CD4-positive, alpha-beta T cell treated with Interleukin-2 at 100 ng/mL for 4 hours (primary cell): ENCODE results near the gene NOL12.
"Not testable (repeated sequence)": the region's sequence is repeated elsewhere in the genome, so short reads cannot be mapped to it uniquely, and the experiment has no call there.

ENCODE experiments used
- DNase-seq: peaks from one replicate; pipeline ENCODE4 v3.0.0-alpha.2; 2020; ENCODE audit warnings: low spot score

Gene NOL12

GRCh38 chr22:37686002-37686982 is at the start of gene NOL12:
TSS of gene NOL12 (plus strand) at chr22:37686343. CDS start at chr22:37686393, 50 bp downstream.
- peak; percentile 84 for DNase-seq

DNA sequence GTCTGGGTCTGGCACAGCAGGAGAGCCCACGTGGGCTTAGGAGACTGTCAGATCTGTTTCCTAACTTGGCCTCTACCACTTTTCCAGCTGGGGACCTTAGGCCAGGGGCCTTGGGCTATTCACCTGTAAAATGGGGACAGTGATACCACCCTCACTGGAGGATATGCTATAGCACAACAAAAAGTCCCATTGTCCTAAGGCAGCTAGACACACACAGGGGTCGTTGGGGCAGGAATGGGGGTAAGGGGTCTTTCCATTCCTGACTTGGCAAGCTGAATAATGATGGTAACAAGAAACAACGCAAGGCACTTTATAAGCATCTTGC is 49.2 kb upstream of the NOL12 start:
- DNase-seq = no peak

- peak; percentile 40 for DNase-seq
Measured at GRCh38 chr22:37638391-37639069, 47.6 kb upstream of the NOL12 start.

DNA sequence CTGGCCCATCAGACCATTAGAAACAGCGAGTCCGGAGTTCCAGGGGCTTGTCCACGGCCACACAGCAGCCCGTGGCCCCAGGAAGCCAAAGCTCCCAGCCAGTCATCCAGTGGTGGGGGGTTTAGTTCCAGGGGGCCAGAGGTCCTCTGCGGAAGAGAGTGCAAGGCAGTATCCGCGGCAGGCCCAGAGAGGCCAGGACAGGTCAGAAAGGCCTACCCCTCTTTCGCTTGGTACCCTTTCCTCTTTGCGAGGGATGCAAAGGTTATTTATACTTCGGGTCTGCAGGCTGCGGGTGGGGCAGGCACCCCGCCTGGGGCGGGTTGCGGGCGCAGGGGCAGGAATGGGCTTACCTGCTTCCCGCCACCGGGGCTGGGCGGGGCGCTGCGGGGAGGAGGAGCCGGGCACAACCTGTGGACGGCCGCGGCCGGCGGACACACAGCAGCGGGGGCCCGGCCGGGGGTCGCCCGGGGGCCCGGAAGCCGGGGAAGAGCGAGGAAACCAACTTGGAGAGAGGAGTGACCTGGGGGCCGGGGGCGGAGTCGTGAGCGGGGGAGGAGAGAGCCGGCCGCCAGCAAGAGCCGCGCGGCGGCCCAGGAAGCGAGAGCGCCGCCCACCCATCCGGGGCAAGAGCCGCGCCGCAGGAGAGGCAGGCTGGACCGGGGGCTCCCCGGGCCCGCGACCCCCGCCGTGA is 46.9 kb upstream of the NOL12 start, which contains the start of gene SH3BP1:
TSS of gene SH3BP1 (plus strand) at position 600 of the 691 bp plus-strand sequence. CDS start 119 bp downstream, outside the sequence.
- peak; percentile 40 for DNase-seq

DNA sequence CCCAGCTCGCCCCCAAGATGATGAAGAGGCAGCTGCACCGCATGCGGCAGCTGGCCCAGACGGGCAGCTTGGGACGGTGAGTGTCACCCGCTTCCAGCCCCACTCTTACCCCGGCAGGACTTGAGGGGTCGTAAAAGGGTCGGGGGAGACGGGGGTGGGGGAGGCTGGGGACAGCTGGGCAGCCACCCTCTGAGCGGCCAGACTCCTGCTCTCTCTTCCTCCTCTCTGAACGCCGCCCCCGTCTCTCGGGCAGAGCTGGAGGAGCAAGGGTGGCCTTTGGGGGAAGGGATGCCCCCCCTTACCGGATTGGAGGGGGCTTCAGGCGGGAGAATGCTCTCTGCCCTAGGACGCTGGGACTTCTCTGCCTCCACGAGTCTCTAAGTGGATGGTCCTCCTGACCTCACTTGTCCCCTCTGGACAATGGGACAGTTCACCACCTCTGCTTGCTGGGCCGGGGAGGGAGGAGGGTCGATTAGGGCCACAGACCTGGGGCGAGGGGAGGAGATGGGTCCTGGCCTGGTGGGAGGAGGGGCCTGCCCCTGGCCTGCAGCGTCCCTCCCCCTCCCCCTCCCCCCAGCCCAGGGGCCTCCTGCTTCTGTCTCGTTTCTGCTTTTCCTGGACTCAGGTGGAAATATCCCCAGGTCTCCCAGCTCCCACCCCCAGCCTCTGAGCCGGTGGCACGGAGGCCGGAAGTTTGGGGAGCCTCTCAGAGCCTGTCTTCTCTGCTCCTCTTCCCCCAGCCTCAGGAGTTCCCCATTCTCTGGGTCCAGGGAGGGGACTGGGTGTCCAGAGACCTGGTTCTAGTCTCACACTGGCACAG is 46.2 kb upstream of the NOL12 start:
- no peak for DNase-seq

GRCh38 chr22:37640591-37641560 is 45.3 kb upstream of the NOL12 start:
- no peak for DNase-seq

DNA sequence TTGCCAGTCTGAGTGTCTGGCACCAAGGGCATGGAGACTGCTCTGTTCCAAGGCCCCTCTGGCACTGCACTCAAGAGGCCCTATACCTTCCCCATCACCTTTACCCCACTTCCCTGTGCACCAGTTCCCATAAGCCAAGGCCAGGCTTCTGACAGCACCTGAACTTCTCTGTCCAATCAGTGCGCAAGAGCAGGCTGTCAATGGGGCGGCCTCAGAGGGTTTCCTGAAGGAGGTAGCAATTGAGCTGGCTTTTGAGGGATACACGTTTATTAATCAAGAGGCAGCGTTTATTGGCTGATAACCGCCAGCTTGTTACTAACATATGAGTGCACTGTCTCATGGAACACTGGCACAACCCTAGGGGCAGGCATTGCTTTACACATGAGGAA is 44.6 kb upstream of the NOL12 start:
- DNase-seq = no peak

DNA sequence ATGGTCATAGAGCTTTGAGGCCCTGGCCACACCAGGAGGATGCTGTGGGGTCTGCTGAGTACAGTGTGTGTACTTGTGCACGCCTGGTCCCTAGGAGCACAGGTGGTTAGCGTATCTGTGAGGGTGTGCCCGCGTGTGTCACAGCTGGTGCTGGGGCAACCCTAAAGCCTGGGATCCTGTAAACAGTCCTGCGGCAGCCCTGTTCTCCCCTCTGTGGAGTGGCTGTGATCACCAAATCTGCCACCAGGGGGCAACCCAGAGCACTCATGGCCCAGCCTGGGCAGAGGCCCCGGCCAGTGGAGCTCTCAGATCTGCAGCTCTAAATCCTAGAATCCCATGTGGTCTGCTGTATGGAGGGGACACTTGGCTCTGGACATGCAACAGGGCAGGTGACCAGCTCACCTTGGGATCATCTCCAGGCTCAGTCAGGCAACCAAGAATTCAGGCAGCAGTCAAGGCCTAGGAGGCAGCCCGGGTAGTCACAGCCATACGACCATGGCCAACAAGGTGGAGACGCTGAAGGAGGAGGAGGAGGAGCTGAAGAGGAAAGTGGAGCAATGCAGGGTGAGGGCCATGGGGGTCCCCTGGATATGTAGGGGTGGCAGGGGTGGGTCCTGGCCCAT is 42.8 kb upstream of the NOL12 start:
- peak; percentile 89 for DNase-seq

DNA sequence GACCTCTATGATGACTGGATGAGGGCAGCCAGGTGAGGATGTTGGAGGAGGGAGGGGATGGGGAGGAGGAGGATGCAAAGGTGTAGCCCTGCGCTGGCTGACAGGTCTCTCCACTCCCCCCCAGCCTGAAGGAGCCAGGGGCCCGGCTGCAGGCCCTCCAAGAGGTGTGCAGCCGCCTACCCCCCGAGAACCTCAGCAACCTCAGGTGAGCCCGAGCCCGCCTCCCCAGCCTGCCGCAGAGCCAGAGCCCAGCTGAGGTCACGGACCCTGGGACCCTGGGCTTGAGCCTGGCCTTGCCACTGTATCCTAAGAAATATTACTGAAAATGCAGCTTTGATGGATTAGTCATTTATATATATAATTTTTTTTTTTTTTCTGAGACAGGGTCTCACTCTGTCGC is 38.8 kb upstream of the NOL12 start:
- no peak for DNase-seq

GRCh38 chr22:37647928-37648327 is 38.2 kb upstream of the NOL12 start:
- no peak for DNase-seq

DNA sequence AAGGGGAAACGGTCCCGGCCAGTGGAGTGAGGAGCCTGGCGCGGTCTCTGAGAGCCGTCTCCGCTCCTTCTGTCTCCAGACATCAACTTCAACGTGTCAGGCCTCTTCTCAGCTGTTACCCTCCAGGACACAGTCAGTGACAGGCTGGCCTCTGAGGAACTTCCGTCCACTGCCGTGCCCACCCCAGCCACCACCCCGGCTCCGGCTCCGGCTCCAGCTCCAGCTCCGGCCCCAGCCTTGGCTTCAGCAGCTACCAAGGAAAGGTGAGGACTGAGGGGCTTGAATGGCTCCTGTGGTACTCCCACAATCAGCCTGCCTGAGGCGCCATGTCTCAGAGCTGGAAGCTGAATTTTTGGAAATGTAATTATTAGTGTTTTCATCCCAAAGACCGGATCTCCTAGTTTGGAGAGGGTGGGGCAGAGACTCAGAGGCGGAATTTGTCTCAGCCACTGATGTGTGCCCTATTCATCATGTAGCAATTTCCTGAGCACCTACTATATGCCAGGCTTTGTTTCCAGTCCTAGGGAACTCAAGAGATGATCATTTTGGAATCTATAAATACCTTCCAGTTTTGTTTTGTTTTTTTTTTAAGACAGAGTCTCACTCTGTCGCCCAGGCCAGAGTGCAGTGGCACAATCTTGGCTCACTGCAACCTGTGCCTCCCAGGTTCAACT is 35.5 kb upstream of the NOL12 start:
- no peak for DNase-seq

- DNase-seq = no peak
Measured at GRCh38 chr22:37654563-37655251, 31.4 kb upstream of the NOL12 start.

DNA sequence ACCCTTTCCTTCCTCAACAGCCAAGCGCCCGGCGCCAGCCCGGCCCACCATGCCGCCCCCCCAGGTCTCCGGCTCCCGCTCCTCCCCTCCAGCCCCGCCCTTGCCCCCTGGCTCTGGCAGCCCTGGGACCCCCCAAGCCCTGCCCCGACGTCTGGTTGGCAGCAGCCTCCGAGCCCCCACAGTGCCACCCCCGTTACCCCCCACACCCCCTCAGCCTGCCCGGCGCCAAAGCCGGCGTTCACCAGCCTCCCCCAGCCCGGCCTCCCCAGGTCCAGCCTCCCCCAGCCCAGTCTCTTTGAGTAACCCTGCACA is 30.9 kb upstream of the NOL12 start:
- DNase-seq = no peak

DNA sequence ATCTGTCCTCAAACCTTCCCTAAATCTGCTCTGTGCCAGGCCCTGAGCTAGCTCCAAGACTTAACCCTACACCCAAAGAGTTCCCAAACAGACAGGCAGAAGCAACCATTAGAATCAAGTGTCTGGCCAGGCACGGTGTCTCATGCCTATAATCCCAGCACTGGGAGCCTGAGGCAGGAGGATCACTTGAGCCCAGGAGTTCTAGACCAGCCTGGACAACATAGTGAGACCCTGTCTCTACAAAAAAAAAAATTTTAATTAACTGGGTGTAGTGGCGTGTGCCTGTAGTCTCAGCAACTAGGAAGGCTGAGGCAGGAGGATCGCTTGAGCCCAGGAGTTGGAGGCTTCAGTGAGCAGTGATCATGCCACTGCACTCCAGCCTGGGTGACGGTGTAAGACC is 29.6 kb upstream of the NOL12 start:
- not testable (repeated sequence) for DNase-seq

DNA sequence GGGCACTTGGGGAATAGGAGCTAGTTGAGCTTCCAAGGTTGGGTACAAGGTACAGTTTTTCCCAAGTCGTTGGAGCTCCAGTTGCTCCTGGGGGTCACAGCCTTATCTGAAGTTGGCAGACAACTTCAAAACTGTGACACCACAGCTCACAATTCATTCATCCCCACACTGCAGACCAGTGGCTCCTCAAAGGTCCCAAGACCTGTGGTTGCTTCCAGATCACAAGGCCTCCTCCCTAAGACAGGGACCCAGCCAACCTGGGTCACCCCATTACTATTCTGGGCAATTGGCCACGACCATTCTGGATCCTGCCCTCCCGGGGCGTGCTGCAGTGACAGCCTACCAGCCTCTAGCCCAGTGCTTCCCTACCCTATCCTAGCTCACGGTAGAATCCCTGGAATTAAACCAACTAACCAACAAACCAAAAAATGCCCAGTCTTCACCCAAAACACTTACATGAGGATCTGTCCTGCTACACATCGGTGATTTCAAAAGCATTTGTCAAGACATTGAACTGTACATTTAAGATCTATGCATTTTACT is 28.5 kb upstream of the NOL12 start:
- no peak for DNase-seq

GRCh38 chr22:37658133-37659065 is 27.7 kb upstream of the NOL12 start, which contains the start of gene PDXP:
TSS of gene PDXP (plus strand) at chr22:37658723. CDS start at chr22:37658783, 60 bp downstream.
- DNase-seq = peak; percentile 99
